HepG2 (cell line): ENCODE measurements around the gene MEAF6. TPM values are rescaled to one million over a fixed set of nuclear protein-coding genes. Genes with fewer than 3 reads are reported as not detected.

Experiments used
- CHCHD3 ChIP-seq: sonication (generic); formaldehyde crosslinking; IDR thresholded peaks from 2 replicates; pipeline ENCODE4 v1.8.0; 2022; ENCODE audit warnings: mild to moderate bottlenecking, missing genetic modification reagents, moderate library complexity
- FOXA1 ChIP-seq, 2 experiments: fragments of 450-650 bp in 1 of 2; sonication (generic) in 1 of 2; formaldehyde crosslinking in 1 of 2; IDR thresholded peaks; 2 replicates each; pipeline versions ENCODE4 v1.4.0 to v1.6.1; 2016 to 2020; ENCODE audit warnings: missing genetic modification reagents in 1 of 2
- NFIB ChIP-seq: sonication (generic); formaldehyde crosslinking; IDR thresholded peaks from 2 replicates; pipeline ENCODE4 v1.9.0; 2021; ENCODE audit warnings: missing genetic modification reagents, mild to moderate bottlenecking, borderline replicate concordance
- PAF1 ChIP-seq: IDR thresholded peaks from 2 replicates; pipeline ENCODE4 v1.6.1; 2016; ENCODE audit warnings: missing genetic modification reagents, missing compliant biosample characterization
- POLR2AphosphoS2 ChIP-seq: IDR thresholded peaks from 2 replicates; pipeline ENCODE4 v1.6.1; 2011; ENCODE audit warnings: low read depth, low read length, improper control_type of control experiment
- RARA ChIP-seq: IDR thresholded peaks from 2 replicates; pipeline ENCODE4 v1.6.1; 2016; ENCODE audit warnings: missing genetic modification reagents, missing compliant biosample characterization
- RNF219 ChIP-seq: sonication (generic); formaldehyde crosslinking; IDR thresholded peaks from 2 replicates; pipeline ENCODE4 v1.5.0; 2020; ENCODE audit warnings: mild to moderate bottlenecking, missing genetic modification reagents
- STAT5B ChIP-seq: sonication (generic); formaldehyde crosslinking; IDR thresholded peaks from 2 replicates; pipeline ENCODE4 v1.4.0; 2020; ENCODE audit warnings: missing genetic modification reagents
- TCF7 ChIP-seq: sonication (generic); IDR thresholded peaks from 2 replicates; pipeline ENCODE4 v1.6.1; 2016; ENCODE audit warnings: antibody characterized with exemption, low read depth
- ZBTB10 ChIP-seq: sonication (generic); formaldehyde crosslinking; IDR thresholded peaks from 2 replicates; pipeline ENCODE4 v1.4.0; 2020; ENCODE audit warnings: missing genetic modification reagents, borderline replicate concordance
- ZBTB3 ChIP-seq: sonication (generic); formaldehyde crosslinking; IDR thresholded peaks from 2 replicates; pipeline ENCODE4 v1.4.0; 2020; ENCODE audit warnings: low read depth, mild to moderate bottlenecking, moderate library complexity, missing genetic modification reagents, borderline replicate concordance
- ZBTB44 ChIP-seq: sonication (generic); formaldehyde crosslinking; IDR thresholded peaks from 2 replicates; pipeline ENCODE4 v1.4.0; 2020; ENCODE audit warnings: missing genetic modification reagents
- ZNF260 ChIP-seq: sonication (generic); formaldehyde crosslinking; IDR thresholded peaks from 2 replicates; pipeline ENCODE4 v1.4.0; 2020; ENCODE audit warnings: missing genetic modification reagents, low read depth, mild to moderate bottlenecking, borderline replicate concordance
- polyA plus RNA-seq, 8 experiments: library from polyadenylated mRNA; depleted of rRNA in 3 of 8; stranded (reverse) in 7 of 8; unstranded in 1 of 8; fragments of >200 nt; fragmentation: Illumina TruSeq in 4 of 8; extraction: Trizol in 4 of 8; gene quantifications; 2 replicates each; pipeline versions ENCODE4 v1.2.1 to v1.2.3, GENCODE V29; 2011 to 2016; ENCODE audit warnings: low read depth in 4 of 8, missing spikeins in 1 of 8, mixed read lengths in 1 of 8; ENCODE audit not compliant: insufficient read depth in 1 of 8
- total RNA-seq, 5 experiments: library from RNA; depleted of rRNA; stranded (reverse); fragments of >200 nt; fragmentation: Illumina TruSeq; extraction: Trizol; gene quantifications; 2 replicates each; pipeline ENCODE4 v1.2.3, GENCODE V29; 2016; ENCODE audit warnings: low read depth in 1 of 5
- TF ChIP-seq, protein P1 (sequence below): sonication (generic); formaldehyde crosslinking; IDR thresholded peaks from 2 replicates; pipeline ENCODE4 v1.4.0; 2020; ENCODE audit warnings: missing genetic modification reagents
- TF ChIP-seq, protein P2 (sequence below): sonication (generic); formaldehyde crosslinking; IDR thresholded peaks from 2 replicates; pipeline ENCODE4 v1.4.0; 2020; ENCODE audit warnings: mild to moderate bottlenecking, missing genetic modification reagents, borderline replicate concordance

Gene MEAF6
- total and polyA plus RNA-seq, 2 of the 13 experiments (the other 11 are each of a cell fraction or from before 2014, with no cell fraction given): 29.5 to 45.6 TPM

GRCh38 chr1:37553927-37554808 lies 39.6 kb upstream of the MEAF6 start, which contains the start of gene SNIP1 (continued):
- TF ChIP-seq, protein P1, sequence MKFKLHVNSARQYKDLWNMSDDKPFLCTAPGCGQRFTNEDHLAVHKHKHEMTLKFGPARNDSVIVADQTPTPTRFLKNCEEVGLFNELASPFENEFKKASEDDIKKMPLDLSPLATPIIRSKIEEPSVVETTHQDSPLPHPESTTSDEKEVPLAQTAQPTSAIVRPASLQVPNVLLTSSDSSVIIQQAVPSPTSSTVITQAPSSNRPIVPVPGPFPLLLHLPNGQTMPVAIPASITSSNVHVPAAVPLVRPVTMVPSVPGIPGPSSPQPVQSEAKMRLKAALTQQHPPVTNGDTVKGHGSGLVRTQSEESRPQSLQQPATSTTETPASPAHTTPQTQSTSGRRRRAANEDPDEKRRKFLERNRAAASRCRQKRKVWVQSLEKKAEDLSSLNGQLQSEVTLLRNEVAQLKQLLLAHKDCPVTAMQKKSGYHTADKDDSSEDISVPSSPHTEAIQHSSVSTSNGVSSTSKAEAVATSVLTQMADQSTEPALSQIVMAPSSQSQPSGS (CRISPR knock-in tag): no peak; the same call in none of the 2 replicates
- TF ChIP-seq POLR2AphosphoS2 (no peak), RARA (CRISPR knock-in tag) (no peak), PAF1 (CRISPR knock-in tag) (no peak), ZBTB44 (CRISPR knock-in tag) (no peak), CHCHD3 (CRISPR knock-in tag) (no peak), ZNF260 (no peak), STAT5B (CRISPR knock-in tag) (no peak), FOXA1 (IDR thresholded peaks at IDR 0.05) (no peak), FOXA1 (CRISPR knock-in tag; IDR thresholded peaks at IDR 0.05) (no peak), ZBTB3 (CRISPR knock-in tag) (no peak), ZBTB10 (CRISPR knock-in tag) (no peak), RNF219 (CRISPR knock-in tag) (no peak), NFIB (CRISPR knock-in tag) (no peak), TCF7 (no peak)
- TF ChIP-seq, protein P2, sequence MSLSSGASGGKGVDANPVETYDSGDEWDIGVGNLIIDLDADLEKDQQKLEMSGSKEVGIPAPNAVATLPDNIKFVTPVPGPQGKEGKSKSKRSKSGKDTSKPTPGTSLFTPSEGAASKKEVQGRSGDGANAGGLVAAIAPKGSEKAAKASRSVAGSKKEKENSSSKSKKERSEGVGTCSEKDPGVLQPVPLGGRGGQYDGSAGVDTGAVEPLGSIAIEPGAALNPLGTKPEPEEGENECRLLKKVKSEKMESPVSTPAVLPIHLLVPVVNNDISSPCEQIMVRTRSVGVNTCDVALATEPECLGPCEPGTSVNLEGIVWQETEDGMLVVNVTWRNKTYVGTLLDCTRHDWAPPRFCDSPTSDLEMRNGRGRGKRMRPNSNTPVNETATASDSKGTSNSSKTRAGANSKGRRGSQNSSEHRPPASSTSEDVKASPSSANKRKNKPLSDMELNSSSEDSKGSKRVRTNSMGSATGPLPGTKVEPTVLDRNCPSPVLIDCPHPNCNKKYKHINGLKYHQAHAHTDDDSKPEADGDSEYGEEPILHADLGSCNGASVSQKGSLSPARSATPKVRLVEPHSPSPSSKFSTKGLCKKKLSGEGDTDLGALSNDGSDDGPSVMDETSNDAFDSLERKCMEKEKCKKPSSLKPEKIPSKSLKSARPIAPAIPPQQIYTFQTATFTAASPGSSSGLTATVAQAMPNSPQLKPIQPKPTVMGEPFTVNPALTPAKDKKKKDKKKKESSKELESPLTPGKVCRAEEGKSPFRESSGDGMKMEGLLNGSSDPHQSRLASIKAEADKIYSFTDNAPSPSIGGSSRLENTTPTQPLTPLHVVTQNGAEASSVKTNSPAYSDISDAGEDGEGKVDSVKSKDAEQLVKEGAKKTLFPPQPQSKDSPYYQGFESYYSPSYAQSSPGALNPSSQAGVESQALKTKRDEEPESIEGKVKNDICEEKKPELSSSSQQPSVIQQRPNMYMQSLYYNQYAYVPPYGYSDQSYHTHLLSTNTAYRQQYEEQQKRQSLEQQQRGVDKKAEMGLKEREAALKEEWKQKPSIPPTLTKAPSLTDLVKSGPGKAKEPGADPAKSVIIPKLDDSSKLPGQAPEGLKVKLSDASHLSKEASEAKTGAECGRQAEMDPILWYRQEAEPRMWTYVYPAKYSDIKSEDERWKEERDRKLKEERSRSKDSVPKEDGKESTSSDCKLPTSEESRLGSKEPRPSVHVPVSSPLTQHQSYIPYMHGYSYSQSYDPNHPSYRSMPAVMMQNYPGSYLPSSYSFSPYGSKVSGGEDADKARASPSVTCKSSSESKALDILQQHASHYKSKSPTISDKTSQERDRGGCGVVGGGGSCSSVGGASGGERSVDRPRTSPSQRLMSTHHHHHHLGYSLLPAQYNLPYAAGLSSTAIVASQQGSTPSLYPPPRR: no peak
